Karpas-422 (cell line): ENCODE results near the gene DTNA. TPM values are rescaled to one million over a fixed set of nuclear protein-coding genes. Genes with fewer than 3 reads are reported as not detected.
"Not testable (repeated sequence)": the region's sequence is repeated elsewhere in the genome, so short reads cannot be mapped to it uniquely, and the experiment has no call there.

Experiments
- DNase-seq: peaks from one replicate; pipeline ENCODE4 v3.0.0-alpha.2; 2015
- H2AFZ ChIP-seq: fragments of 200-600 bp; sonication (generic); 2 replicates; pipeline ENCODE4 v1.6.1; 2014; ENCODE audit warnings: antibody characterized with exemption, low read length, mixed read lengths
- H3K27ac ChIP-seq: fragments of 200-600 bp; sonication (generic); 2 replicates; pipeline ENCODE4 v1.5.1; 2014; ENCODE audit warnings: mild to moderate bottlenecking, low read length, moderate library complexity
- H3K27me3 ChIP-seq: fragments of 200-600 bp; sonication (generic); 2 replicates; pipeline ENCODE4 v1.6.1; 2014; ENCODE audit warnings: low read length, mixed read lengths
- H3K36me3 ChIP-seq: fragments of 200-600 bp; sonication (generic); 2 replicates; pipeline ENCODE4 v1.6.1; 2014; ENCODE audit warnings: low read length, mixed read lengths; ENCODE audit not compliant: insufficient read depth
- H3K4me1 ChIP-seq: fragments of 200-600 bp; sonication (generic); 2 replicates; pipeline ENCODE4 v1.6.1; 2014; ENCODE audit warnings: mild to moderate bottlenecking, low read length, mixed read lengths
- H3K4me2 ChIP-seq: fragments of 200-600 bp; sonication (generic); 2 replicates; pipeline ENCODE4 v1.6.1; 2014; ENCODE audit warnings: low read length, low read depth, mild to moderate bottlenecking; ENCODE audit not compliant: poor library complexity, severe bottlenecking
- H3K4me3 ChIP-seq: fragments of 200-600 bp; sonication (generic); 2 replicates; pipeline ENCODE4 v1.5.1; 2014; ENCODE audit warnings: mild to moderate bottlenecking, antibody characterized with exemption, low read length, mixed read lengths
- H3K79me2 ChIP-seq: fragments of 200-600 bp; sonication (generic); 2 replicates; pipeline ENCODE4 v1.6.1; 2014; ENCODE audit warnings: mild to moderate bottlenecking, low read length, mixed read lengths
- H3K9ac ChIP-seq: fragments of 200-600 bp; sonication (generic); 2 replicates; pipeline ENCODE4 v1.6.0; 2014; ENCODE audit warnings: low read length
- H3K9me2 ChIP-seq: fragments of 200-600 bp; sonication (generic), shearing (Covaris generic); replicated peaks from 2 replicates; pipeline ENCODE4 v1.6.0; 2014; ENCODE audit warnings: mild to moderate bottlenecking, low read length, moderate library complexity; ENCODE audit not compliant: insufficient read depth
- H3K9me3 ChIP-seq: fragments of 300-700, 200-600 bp; sonication (generic); 2 replicates; pipeline ENCODE4 v1.6.1; 2014; ENCODE audit warnings: low read length, mixed read lengths
- H4K20me1 ChIP-seq: fragments of 200-600 bp; sonication (generic); 2 replicates; pipeline ENCODE4 v1.6.1; 2014; ENCODE audit warnings: mild to moderate bottlenecking, antibody characterized with exemption, low read length, low read depth; ENCODE audit not compliant: insufficient read depth
- total RNA-seq: library from RNA; depleted of rRNA; stranded (reverse); fragments of >200 nt; shearing (Covaris generic); gene quantifications from 2 replicates; pipeline ENCODE4 v1.2.3, GENCODE V29; 2014; ENCODE audit warnings: low replicate concordance

Gene DTNA
- total RNA-seq, 1 experiment from 2014 or later, result not detected

GRCh38 chr18:34887881-34888580, 177.9 kb downstream of the DTNA start:
- H3K9me3 ChIP-seq, result no peaks in the 10 kb centered on the region
- no peak overlapping the region for H3K9ac ChIP-seq
- no peaks in the 10 kb centered on the region for H4K20me1 ChIP-seq
- H3K27me3 ChIP-seq, result no peaks in the 10 kb centered on the region
- H3K4me1 ChIP-seq, result no peaks in the 10 kb centered on the region
- no peak overlapping the region for H3K4me3 ChIP-seq
- no peak for DNase-seq
- no peaks in the 10 kb centered on the region for H3K79me2 ChIP-seq
- H3K27ac ChIP-seq, result no peak overlapping the region
- H3K9me2 ChIP-seq, result no peaks in the 10 kb centered on the region
- no peaks in the 10 kb centered on the region for H3K36me3 ChIP-seq
- 0 out of 2 replicates have a peak overlapping the region, but pooled peaks have one; percentile 36 for H2AFZ ChIP-seq
- H3K4me2 ChIP-seq, result no peak overlapping the region

DNA sequence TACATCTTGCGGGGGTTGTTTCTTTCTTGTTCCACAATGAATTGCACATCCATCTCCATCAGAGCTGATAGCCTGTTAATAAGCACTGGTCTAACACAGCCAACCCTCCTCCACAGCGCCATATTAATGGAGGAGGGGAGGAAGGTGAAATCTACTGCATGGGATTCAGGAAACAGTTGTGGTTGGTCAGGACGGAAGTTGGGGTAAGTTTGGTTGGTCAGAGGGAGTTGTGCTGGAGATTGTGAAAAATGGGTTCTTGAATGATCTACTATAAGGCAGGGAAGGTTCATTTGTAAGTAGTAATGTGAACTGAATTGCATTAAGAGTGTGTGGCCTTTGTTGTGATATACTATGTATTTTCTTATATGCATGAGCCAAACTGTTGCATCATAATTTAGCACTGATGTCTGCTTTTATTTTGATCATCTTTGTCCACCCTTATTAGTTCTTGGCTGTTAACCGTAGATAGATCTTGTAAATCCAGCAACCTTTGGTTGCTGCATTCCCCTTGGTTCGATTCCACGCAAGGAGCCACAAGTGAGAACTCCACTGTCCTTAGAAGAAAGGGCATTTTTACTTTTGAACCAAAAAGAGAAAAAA, 180.5 kb downstream of the DTNA start:
- no peaks in the 10 kb centered on the region for H3K4me1 ChIP-seq
- no peak overlapping the region for H3K4me3 ChIP-seq
- H2AFZ ChIP-seq, result no peak overlapping the region
- H3K79me2 ChIP-seq, result no peaks in the 10 kb centered on the region
- no peak overlapping the region for H3K27ac ChIP-seq
- no peaks in the 10 kb centered on the region for H3K36me3 ChIP-seq
- H3K27me3 ChIP-seq, result no peaks in the 10 kb centered on the region
- H3K9me3 ChIP-seq, result no peaks in the 10 kb centered on the region
- H4K20me1 ChIP-seq, result no peaks in the 10 kb centered on the region
- no peak overlapping the region for H3K9ac ChIP-seq
- DNase-seq, result no peak
- no peaks in the 10 kb centered on the region for H3K9me2 ChIP-seq
- no peak overlapping the region for H3K4me2 ChIP-seq

- H3K27ac ChIP-seq, result no peak overlapping the region
- no peak overlapping the region for H3K9ac ChIP-seq
- H3K4me1 ChIP-seq, result no peaks in the 10 kb centered on the region
- H3K9me2 ChIP-seq, result no peaks in the 10 kb centered on the region
- H3K4me2 ChIP-seq, result no peak overlapping the region
- H3K9me3 ChIP-seq, result no peaks in the 10 kb centered on the region
- no peaks in the 10 kb centered on the region for H3K79me2 ChIP-seq
- DNase-seq, result no peak
- H4K20me1 ChIP-seq, result no peaks in the 10 kb centered on the region
- no peaks in the 10 kb centered on the region for H3K36me3 ChIP-seq
- H2AFZ ChIP-seq, result no peak overlapping the region
- H3K4me3 ChIP-seq, result no peak overlapping the region
- no peaks in the 10 kb centered on the region for H3K27me3 ChIP-seq
Measured at GRCh38 chr18:34892379-34892778, 182.3 kb downstream of the DTNA start.

DNA sequence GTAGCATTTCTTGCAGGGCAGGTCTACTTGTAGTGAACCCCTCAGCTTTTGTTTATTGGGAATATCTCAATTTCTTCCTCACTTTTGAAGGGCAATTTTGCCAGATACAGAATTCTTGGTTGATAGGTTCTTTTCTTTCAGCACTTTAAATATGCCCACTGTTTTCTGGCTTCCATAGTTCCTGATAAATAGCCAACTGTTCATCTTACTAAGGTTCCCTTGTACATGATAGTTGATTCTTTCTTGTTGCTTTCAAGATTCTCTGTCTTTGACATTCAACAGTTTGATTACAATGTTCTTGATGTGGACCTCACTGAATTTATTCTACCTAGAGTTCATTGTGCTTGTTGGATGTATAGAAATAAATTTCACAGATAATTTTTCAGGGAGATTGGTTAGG, 183.1 kb downstream of the DTNA start:
- no peaks in the 10 kb centered on the region for H3K4me1 ChIP-seq
- H3K4me2 ChIP-seq, result no peak overlapping the region
- H3K9ac ChIP-seq, result no peak overlapping the region
- no peaks in the 10 kb centered on the region for H3K9me2 ChIP-seq
- no peak overlapping the region for H3K27ac ChIP-seq
- no peaks in the 10 kb centered on the region for H3K9me3 ChIP-seq
- H3K79me2 ChIP-seq, result no peaks in the 10 kb centered on the region
- no peak overlapping the region for H2AFZ ChIP-seq
- no peak overlapping the region for H3K4me3 ChIP-seq
- H3K27me3 ChIP-seq, result no peaks in the 10 kb centered on the region
- no peaks in the 10 kb centered on the region for H3K36me3 ChIP-seq
- DNase-seq, result no peak
- no peaks in the 10 kb centered on the region for H4K20me1 ChIP-seq

DNA sequence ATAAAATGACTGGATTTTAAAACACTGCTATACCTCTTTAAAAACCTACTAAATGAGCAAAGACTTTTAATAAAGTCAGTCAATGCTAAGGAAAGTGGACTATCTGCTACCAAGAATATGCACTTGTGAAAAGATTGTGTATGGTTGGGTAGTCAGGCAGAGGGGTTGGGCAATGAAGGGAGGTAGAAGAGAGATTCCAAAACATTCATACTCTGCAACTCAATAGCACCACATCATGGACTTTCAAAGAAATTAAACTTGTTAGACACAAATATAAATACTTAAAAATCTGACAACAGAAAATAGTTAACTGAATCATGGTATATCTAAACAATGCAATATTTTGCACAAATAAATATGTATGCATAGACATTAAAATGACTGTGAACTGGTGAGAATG, 191.2 kb downstream of the DTNA start:
- Histone ChIP-seq H4K20me1 (no peaks in the 10 kb centered on the region), H3K9me2 (no peaks in the 10 kb centered on the region), H3K79me2 (no peaks in the 10 kb centered on the region), H2AFZ (no peak overlapping the region), H3K27ac (no peak overlapping the region), H3K9ac (no peak overlapping the region), H3K9me3 (no peaks in the 10 kb centered on the region), H3K4me3 (no peak overlapping the region), H3K27me3 (no peaks in the 10 kb centered on the region), H3K4me1 (no peaks in the 10 kb centered on the region), H3K36me3 (no peaks in the 10 kb centered on the region), H3K4me2 (no peak overlapping the region)
- DNase-seq, result no peak

DNA sequence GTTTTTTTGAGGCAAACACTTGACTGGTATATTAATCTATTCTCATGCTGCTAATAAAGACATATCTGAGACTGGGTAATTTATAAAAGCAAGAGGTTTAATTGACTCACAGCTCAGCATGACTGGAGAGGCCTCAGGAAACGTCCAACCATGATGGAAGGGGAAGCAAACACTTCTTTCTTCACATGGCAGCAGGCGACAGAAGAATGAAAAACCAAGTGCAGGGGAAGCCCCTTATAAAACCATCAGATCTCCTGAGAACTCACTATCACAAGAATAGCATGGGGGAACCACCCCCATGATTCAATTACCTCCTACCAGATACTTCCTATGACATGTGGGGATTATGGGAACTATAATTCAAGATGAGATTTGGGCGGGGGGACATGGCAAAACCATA, 194.9 kb downstream of the DTNA start:
- Histone ChIP-seq H3K4me2 (no peak overlapping the region), H4K20me1 (no peaks in the 10 kb centered on the region), H3K27ac (no peak overlapping the region), H3K4me3 (no peak overlapping the region), H2AFZ (no peak overlapping the region), H3K9me3 (no peaks in the 10 kb centered on the region), H3K79me2 (no peaks in the 10 kb centered on the region), H3K27me3 (no peaks in the 10 kb centered on the region), H3K9me2 (no peaks in the 10 kb centered on the region), H3K9ac (no peak overlapping the region), H3K36me3 (no peaks in the 10 kb centered on the region), H3K4me1 (no peaks in the 10 kb centered on the region)
- no peak for DNase-seq

DNA sequence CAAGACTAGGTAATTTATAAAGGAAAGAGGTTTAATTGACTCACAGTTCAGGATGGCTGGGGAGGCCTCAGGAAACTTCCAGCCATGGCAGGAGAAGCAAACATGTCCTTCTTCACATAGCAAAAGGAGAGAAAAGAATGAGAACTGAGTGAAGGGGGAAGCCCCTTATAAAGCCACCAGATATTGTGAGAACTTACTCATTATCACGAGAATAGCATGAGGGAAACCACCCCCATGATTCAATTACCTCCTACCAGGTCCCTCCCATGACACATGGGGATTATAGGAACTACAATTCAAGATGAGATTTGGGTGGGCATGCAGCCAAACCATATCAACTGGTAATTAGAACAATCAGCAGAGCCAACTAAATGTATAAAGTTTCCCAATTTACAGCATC, 196.9 kb downstream of the DTNA start:
- H3K4me1 ChIP-seq, H3K4me3 ChIP-seq, H3K9ac ChIP-seq, H3K36me3 ChIP-seq, H2AFZ ChIP-seq, H4K20me1 ChIP-seq, H3K27ac ChIP-seq, H3K27me3 ChIP-seq, DNase-seq, H3K9me3 ChIP-seq, H3K79me2 ChIP-seq, H3K4me2 ChIP-seq, H3K9me2 ChIP-seq: not testable (repeated sequence)

- Histone ChIP-seq H3K27ac (no peak overlapping the region), H3K36me3 (no peaks in the 10 kb centered on the region), H3K4me1 (no peaks in the 10 kb centered on the region), H3K27me3 (no peaks in the 10 kb centered on the region), H4K20me1 (no peaks in the 10 kb centered on the region), H2AFZ (no peak overlapping the region), H3K4me3 (no peak overlapping the region), H3K79me2 (no peaks in the 10 kb centered on the region), H3K4me2 (no peak overlapping the region), H3K9me2 (no peaks in the 10 kb centered on the region), H3K9me3 (no peaks in the 10 kb centered on the region), H3K9ac (no peak overlapping the region)
- DNase-seq, result no peak
Measured at GRCh38 chr18:34909637-34910364, 199.7 kb downstream of the DTNA start.
